AG09319 (cell line): ENCODE results near the gene NFKBIE.

ENCODE experiments used
- DNase-seq: peaks from one replicate; pipeline ENCODE4 v3.0.0-alpha.2; 2010; ENCODE audit warnings: low read depth; ENCODE audit errors: extremely low read depth
- TF ChIP-seq, protein P1 (sequence below): IDR thresholded peaks from 2 replicates; pipeline ENCODE4 v1.5.1; 2011; ENCODE audit warnings: low read depth, mild to moderate bottlenecking, inconsistent platforms, low read length, moderate library complexity

NFKBIE gene

DNA sequence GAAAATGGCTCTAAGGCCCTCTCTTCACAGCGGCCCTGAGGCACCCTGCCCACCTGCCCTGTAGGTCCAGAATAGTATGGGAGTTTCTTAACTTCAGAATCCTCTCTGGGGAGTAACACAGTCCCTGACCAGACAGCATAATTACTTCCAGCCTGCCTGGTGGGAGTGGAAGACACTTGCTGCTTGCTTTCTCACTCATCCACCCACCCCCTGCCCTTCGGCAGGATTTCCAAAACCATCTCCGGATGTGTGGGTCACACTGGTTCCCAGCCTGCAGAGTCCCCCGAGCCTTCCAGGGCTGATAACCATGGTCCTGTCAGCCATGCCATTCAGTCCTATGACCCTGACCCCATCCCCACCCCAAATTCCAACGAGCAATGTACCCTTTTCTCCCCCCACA is 36.5 kb downstream of the NFKBIE start:
- TF ChIP-seq, protein P1, sequence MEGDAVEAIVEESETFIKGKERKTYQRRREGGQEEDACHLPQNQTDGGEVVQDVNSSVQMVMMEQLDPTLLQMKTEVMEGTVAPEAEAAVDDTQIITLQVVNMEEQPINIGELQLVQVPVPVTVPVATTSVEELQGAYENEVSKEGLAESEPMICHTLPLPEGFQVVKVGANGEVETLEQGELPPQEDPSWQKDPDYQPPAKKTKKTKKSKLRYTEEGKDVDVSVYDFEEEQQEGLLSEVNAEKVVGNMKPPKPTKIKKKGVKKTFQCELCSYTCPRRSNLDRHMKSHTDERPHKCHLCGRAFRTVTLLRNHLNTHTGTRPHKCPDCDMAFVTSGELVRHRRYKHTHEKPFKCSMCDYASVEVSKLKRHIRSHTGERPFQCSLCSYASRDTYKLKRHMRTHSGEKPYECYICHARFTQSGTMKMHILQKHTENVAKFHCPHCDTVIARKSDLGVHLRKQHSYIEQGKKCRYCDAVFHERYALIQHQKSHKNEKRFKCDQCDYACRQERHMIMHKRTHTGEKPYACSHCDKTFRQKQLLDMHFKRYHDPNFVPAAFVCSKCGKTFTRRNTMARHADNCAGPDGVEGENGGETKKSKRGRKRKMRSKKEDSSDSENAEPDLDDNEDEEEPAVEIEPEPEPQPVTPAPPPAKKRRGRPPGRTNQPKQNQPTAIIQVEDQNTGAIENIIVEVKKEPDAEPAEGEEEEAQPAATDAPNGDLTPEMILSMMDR, result no peak
- DNase-seq, result no peak

DNA sequence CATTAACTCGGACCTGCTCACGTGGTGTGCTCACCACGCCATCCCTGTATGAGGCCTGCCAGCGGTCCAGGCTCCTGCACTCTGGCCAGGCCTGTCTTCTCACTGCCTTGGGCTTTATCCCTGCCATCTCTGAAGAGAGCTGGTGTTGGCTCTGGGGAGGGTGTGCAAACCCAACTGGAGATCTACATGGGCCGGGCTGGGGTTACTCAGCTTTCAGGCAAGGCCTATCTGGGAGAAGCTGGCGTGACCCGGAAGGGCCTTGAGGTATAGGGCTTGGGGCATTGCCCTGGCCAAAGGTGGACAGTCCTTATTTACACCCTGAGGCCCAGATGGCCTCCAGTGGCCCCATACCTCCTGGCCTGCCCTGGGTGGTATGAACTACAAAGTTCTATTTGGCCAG is 36.9 kb downstream of the NFKBIE start:
- no peak for DNase-seq
- TF ChIP-seq, protein P1, result no peak

DNA sequence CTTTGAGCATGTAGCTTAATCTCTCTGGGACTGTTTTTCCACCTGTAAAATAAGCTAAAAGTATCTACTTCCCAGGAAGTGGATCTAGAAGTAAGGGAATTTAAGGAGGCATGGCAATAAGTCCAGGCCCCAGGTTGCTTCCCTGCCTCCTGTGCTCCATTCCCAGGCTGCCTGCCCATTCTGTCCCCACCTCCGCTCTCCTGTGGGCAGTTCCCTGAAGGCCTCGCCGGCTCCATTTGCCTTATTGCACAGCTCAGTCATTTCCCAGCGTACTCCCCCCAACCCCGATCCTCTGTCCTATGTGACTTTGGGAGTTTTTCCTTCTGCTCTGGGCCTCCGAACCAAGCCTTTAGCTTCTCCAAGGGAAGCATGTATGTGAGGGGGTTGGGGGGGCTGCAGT is 37.3 kb downstream of the NFKBIE start:
- TF ChIP-seq, protein P1, result no peak
- no peak for DNase-seq

DNA sequence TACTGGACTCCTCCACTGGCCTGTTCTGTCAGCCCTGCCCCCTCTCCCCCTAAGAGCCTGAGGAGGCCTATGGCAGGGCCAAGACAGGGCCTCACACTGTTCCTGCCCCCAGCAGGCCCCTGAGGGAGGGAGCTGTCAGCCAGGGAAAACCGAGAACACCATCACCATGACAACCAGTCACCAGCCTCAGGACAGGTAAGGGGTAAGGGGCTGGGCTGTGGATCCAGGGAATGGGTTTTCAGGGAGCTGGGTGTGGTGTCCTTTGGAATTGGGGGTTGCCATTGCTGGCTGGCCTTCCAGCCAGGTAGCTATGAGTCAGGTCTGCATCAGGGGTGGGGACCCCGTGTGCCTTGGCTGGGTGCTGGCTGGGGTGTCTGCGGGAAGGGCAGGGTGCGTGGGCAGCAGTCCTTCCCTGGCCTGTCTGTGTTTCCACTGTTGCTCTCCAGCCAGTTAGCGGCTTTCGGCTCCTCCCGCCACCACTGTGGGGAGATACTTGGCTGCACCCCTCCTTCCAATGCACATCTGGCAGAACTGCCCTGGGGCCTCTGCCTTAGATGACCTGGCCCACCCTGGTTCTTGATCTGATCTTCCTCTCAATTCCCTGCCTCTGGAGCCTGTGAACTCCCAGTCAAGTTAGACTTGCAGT is 38.1 kb downstream of the NFKBIE start:
- no peak for DNase-seq
- TF ChIP-seq, protein P1, result no peak

DNA sequence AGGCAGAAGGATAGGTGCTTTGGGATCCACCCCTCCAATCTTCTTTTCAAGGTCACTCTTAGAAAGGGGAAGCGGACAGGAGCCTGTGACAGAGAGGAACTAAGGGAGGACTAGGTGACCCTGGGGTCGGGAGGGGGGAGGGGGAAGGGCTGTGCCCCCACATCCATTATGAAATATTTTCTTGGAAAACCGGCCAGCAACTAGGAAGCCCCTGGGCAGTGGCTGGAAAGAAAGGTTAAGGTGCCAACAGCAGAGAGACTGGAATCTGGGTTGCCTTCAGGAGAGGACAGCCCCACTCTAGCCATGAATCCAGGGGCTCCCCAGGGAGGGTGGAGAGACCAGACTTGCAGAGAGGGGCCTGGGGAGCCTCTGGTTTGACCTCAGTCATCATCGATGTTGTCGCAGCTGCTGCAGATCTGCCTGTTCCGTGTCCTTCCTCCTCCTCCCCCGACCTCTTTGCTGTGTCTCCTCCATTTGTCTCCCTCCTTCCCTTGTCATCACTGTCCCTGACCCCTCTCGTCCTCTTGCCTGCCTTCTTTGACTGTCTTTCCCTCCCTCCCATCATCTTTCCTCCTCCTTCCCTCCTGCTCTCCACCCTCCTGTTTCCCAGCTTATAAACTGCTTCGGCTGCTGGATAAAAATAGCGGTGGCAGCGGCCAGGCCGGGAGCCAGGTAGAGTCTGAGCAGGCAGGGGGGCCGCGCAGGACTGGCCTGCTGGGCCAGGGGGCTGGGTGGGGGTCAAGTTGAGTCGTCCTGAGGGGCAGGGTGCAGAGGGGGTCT is 38.8 kb downstream of the NFKBIE start:
- no peak for DNase-seq
- TF ChIP-seq, protein P1, result no peak

DNA sequence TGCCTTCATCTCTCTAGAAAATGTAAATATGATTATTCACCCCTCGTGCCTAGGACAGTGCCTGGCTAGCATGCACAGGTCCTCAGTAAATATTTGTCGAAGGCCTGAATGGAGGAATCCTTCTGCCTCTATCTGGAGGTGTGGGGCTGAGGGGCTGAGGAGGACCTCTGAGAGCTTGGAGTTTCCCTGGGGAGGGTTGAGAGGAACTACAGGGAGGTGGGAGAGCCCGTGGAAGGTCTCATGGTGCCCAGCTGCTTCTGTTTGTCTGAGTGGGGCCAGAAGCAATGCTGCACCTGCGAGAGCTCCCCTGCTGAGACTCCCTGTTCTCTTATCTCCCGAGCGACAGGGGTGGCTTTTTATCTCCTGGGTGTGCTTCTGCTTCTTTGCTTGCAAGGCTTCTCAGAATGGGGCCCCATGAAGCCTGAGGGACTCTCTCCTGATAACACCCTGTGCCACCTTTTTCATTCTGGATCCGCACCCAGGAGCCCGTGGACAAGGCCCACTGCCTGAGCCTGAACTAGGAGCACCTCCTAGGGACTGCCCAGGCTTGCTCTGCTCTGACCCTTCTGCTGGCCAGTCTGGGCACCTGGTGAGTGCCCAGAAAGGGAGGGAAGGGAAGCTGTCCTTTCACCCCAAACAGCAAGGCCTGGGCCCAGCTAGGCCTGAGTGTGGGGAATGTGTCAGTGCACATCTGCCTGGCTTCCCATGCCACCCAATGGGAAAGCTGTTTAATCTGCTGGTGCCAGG is 39.6 kb downstream of the NFKBIE start:
- no peak for DNase-seq
- TF ChIP-seq, protein P1, result no peak

DNA sequence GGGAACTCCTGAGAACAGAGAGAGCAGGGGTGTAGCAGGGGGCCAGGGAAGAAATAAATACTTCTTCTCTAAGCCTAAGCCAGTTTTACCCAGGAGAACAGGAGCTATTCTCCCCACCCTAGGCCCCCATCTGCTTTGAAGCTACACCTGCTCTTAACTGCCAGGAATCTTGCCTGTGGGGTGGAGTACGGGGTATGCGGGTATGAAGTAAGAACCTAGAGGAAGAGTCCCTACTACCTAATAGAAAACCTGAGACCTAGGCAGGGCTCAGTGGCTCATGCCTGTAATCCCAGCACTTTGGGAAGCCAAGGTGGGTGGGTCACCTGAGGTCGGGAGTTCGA is 40.4 kb downstream of the NFKBIE start:
- DNase-seq, result no peak
- TF ChIP-seq, protein P1, result no peak
